GM21526 (cell line): Measurements from ENCODE around the gene TM2D3.

Experiments
- ATAC-seq: cut with Tn5 transposase; IDR thresholded peaks from one replicate; pipeline ENCODE4 v1.9.1; 2021; ENCODE audit warnings: moderate library complexity; ENCODE audit not compliant: unreplicated experiment, low FRiP score

Gene TM2D3

DNA sequence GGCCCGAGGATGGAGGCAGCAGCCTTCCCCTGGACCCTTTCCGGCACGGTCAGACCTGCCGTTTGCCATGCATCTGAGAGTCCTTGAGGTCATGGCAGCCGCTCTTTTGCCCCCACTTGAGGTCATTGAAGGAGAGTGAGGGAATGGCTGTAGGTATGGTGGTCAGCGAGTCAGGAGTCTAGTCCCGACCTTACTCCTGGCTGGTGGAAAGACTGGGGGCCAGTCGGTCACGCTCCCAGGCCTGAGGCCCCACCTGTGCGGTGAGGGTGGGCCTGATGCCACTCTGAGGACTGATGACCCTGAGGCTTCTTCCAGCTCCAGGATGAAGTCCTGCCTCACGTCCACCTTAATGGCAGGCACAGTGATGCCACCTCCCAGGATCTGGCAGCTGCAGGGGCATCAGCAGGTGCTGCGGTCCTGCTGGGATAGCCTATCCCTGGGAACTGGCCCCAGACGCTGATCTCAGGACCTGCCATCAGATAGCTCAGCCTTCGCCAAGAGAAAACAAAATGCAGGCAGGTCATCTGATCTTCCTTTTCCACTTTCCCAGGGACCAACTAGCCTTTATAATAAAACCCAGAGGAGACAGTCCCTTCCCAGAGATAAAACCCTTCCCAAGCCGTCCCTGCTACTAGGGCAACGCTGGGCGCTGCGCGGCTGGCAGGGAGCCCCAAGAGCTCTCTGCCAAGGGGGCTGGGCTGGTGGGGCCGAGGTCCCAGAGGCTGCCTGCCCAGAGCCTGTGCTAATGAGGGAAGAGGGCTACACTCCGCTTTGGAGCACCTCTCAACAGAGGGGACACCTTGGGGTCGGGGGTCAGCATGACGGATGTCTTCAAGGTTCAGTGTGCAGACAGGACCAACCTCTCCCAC is 42.2 kb downstream of the TM2D3 start:
- ATAC-seq: no peak

DNA sequence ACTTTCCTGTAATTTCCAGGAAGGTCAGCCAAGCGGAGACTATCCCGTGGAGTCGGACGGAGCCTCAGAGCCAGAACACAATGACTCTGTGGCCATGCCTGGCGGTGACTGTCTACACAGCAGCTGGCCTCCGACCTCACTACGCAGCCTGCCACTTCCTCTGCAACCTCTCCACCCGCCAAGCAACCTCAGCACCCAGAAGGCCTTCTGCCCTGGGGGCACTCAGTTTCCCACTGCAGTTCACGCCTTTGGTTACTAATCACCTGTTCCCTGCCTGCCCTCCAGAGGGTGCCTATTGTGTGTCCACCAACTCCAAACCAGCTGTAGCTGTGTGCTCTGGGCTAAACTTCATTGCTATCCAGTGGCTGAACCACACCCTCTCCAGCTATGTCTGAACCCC is 44.0 kb downstream of the TM2D3 start:
- no peak for ATAC-seq

DNA sequence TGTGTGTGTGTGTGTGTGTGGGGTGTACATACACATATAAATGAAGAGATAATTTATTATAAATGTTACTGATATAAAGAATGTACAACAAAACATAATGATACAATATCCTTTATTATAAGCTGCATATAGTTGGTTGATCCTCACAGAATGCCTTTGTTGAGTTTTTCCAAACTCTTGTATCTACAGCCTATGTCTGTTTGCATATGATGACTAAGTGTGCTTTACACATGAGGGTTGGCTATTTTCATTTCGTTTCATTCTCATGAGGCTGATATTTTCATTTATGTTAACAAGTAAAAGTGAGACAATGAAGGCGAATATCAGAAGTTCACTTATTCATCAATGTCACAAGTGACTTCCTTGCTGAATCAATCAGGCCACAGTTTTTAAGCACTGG is 45.1 kb downstream of the TM2D3 start:
- no peak for ATAC-seq

DNA sequence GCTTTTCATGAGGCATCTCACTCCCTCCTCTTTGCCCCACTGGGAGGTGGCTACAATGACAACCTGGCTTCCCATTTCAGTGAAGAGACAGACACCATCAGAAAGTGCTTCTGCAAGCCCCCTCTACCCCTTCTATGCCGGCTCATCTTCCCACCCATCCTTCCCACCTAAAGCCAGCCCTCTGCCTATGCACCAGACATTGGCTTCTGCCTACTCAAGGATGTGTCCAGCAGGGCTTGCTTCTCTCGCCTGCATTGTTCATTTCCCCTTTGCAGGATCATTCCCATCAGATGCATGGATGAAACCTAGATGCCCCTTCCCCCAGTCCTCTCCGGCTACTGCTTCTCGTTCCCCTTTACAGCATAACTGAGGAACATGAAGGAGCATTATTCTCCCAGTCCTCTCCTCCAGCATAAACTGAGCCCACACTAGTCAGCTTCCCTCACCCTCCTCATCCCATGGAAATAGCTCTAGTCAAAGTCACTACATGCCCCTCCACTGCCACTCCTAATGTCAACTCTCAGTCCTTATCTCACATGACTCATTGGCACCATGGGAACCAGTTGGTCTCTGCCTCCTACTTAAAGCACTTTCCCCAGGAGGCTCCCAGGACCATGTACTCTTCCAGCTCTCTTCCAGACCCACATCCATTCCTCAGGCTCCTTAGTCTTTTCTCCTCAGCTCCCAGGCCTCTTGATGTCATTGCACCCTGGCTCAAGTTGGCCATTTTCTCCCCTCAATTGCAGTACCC is 47.9 kb downstream of the TM2D3 start:
- no peak for ATAC-seq

DNA sequence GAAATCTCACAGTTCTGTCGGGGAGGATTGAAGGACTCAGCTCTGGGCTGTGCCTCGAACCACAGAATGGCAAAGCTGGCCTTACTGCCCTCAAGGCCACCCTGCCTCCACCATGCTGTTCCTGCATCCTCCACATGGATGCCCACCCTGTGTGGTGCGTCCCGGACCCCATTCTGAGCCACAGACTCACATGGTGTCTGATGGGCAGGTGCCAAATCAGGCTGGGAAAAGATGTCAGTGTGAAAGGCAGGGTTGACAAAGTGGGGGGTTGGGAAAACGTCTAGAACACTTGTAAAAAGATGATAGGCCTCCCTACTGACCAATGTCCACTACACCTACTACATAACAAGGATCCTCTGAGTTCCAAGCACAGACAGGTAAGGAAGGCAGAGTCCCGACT is 49.4 kb downstream of the TM2D3 start:
- no peak for ATAC-seq

DNA sequence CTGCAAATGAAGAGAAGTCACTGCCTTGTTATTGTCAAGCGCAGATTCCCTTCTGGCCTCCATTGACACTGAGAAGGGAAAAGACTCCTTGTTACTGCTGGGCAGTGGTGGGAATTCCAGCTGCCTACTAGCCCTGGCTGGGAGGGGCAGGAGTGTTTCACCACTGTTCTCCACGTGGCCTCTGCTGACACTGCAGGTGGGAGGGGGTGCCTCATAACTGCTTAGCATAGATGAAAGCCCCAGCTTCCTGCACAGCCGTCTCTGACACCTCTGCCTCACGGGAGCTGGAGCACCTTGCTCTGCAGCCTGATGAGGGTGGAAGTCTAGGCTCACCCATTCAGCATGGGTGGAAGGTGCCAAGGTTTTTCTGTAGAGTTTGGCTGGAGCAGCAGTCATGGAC is 52.1 kb downstream of the TM2D3 start:
- no peak for ATAC-seq

DNA sequence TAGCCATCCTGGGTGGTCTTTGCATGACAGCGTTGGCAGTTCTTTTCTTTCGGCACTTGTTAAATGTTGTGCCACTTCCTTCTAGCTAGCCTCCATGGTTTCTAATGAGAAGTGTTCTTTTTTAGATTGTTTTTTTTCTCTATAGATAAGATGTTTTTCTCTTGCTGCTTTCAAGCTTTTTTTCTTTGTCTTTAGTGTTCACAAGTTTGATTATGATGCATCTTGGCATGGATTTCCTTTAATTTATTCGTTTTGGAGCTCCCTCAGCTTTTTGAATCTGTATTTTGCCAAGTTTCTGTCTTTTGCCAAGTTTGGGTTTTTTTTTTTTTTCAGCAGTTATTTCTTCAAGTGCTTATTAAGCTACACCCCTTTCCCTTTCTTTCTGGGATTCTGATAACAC is 53.1 kb downstream of the TM2D3 start:
- no peak for ATAC-seq

DNA sequence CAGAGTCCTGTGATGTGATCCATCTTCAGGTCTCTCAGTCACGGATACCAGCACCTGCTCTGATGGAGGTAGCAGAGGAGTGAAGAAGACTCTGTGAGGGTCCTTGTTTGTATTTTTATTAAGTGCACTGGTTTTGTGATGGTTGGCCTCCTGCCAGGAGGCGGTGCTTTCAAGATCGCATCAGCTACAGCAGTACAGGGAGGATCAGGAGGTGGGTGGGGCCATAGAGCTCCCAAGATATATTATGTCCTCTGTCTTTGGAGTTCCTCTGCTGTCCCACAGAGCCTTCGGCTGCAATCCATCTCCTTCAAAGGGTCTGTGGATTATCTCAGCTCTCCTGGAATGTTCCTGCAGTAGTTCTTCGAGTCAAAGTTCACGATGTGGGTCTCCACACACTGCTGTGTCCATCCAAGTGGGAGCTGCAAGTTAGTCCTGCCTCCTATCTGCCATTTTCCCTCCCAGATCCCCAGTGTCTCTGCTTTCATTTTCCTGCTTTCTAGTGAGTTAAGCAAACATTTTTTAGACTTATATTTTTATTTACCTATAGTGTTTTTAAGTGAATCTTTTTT is 54.7 kb downstream of the TM2D3 start:
- ATAC-seq: no peak

DNA sequence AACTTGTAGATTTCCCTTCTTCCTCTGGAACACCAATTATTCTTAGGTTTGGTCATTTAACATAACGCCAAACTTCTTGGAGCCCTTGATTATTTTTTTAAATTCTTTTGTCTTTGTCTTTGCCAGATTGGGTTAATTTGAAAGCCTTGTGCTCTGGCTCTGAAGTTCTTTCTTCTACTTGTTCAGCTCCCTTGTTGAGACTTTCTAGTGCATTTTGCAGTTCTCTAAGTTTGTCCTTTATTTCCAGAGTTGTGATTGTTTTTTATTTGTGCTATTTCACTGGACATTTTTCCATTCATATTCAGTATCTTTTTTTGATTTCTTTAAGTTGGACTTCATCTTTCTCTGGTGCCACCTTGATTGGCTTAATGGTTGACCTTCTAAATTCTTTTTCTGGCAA is 55.5 kb downstream of the TM2D3 start:
- no peak for ATAC-seq
